ENCODE data around the gene SBK1.

Gene SBK1

GRCh38 chr16:28288114-28288513 is 4.2 kb upstream of the SBK1 start:
- Mint-ChIP-seq H3K4me1 (peaks cover 39% of the 10 kb centered on the region), H3K27ac (ENCODE audit: low read depth) (no peak overlapping the region), H3K4me3 (no peak overlapping the region), H3K36me3 (ENCODE audit: insufficient read depth) (no peaks in the 10 kb centered on the region), H3K9me3 (no peaks in the 10 kb centered on the region), H3K27me3 (no peaks in the 10 kb centered on the region)
- DNase-seq (ENCODE audit: low spot score in 2 of 2) (no peak), ATAC-seq (replicated peaks; ENCODE audit: extremely low read depth, poor library complexity, severe bottlenecking) (no peak)

GRCh38 chr16:28289048-28289447 is 3.3 kb upstream of the SBK1 start:
- DNase-seq (ENCODE audit: low spot score in 2 of 2), result no peak
- H3K4me1 Mint-ChIP-seq, result peaks cover 42% of the 10 kb centered on the region
- H3K27ac Mint-ChIP-seq (ENCODE audit: low read depth), result no peak overlapping the region
- no peak for ATAC-seq (replicated peaks; ENCODE audit: extremely low read depth, poor library complexity, severe bottlenecking)
- no peaks in the 10 kb centered on the region for H3K9me3 Mint-ChIP-seq
- no peaks in the 10 kb centered on the region for H3K27me3 Mint-ChIP-seq
- H3K4me3 Mint-ChIP-seq, result no peak overlapping the region
- H3K36me3 Mint-ChIP-seq (ENCODE audit: insufficient read depth), result no peaks in the 10 kb centered on the region

GRCh38 chr16:28289939-28290858 is 2.1 kb upstream of the SBK1 start:
- H3K4me3 Mint-ChIP-seq, result peak overlapping the region; percentile 80

GRCh38 chr16:28290859-28291254 is 1.5 kb upstream of the SBK1 start:
- Mint-ChIP-seq H3K27me3 (no peaks in the 10 kb centered on the region), H3K4me1 (peaks cover 59% of the 10 kb centered on the region), H3K27ac (ENCODE audit: low read depth) (no peak overlapping the region), H3K9me3 (no peaks in the 10 kb centered on the region), H3K36me3 (ENCODE audit: insufficient read depth) (peaks cover 5% of the 10 kb centered on the region), H3K4me3 (peak overlapping the region; percentile 80)
- no peak for DNase-seq (ENCODE audit: low spot score in 2 of 2)
- no peak for ATAC-seq (replicated peaks; ENCODE audit: extremely low read depth, poor library complexity, severe bottlenecking)

More at GRCh38 chr16:28289939-28290858, 2.1 kb upstream of the SBK1 start:
- no peak for ATAC-seq (replicated peaks; ENCODE audit: extremely low read depth, poor library complexity, severe bottlenecking)
- H3K27ac Mint-ChIP-seq (ENCODE audit: low read depth), result no peak overlapping the region
- H3K4me1 Mint-ChIP-seq, result peaks cover 53% of the 10 kb centered on the region
- DNase-seq (ENCODE audit: low spot score in 2 of 2), result no peak
- no peaks in the 10 kb centered on the region for H3K27me3 Mint-ChIP-seq
- H3K36me3 Mint-ChIP-seq (ENCODE audit: insufficient read depth), result peaks cover 2% of the 10 kb centered on the region
- no peaks in the 10 kb centered on the region for H3K9me3 Mint-ChIP-seq

- no peaks in the 10 kb centered on the region for H3K27me3 Mint-ChIP-seq
- ATAC-seq (replicated peaks; ENCODE audit: extremely low read depth, poor library complexity, severe bottlenecking), result peak; percentile 13
- H3K27ac Mint-ChIP-seq (ENCODE audit: low read depth), result peak overlapping the region; percentile 44
Observed at GRCh38 chr16:28292731-28293600, 641 bp downstream of the SBK1 start.

GRCh38 chr16:28293601-28293960 is 1.3 kb downstream of the SBK1 start:
- DNase-seq (ENCODE audit: low spot score in 2 of 2) (no peak), ATAC-seq (replicated peaks; ENCODE audit: extremely low read depth, poor library complexity, severe bottlenecking) (no peak)
- Mint-ChIP-seq H3K27ac (ENCODE audit: low read depth) (no peak overlapping the region), H3K4me3 (peak overlapping the region; percentile 89), H3K36me3 (ENCODE audit: insufficient read depth) (peaks cover 9% of the 10 kb centered on the region), H3K4me1 (peaks cover 70% of the 10 kb centered on the region), H3K27me3 (no peaks in the 10 kb centered on the region), H3K9me3 (no peaks in the 10 kb centered on the region)

More at GRCh38 chr16:28292731-28293600, 641 bp downstream of the SBK1 start:
- Mint-ChIP-seq H3K36me3 (ENCODE audit: insufficient read depth) (peaks cover 9% of the 10 kb centered on the region), H3K4me1 (peaks cover 70% of the 10 kb centered on the region), H3K4me3 (peak overlapping the region; percentile 89), H3K9me3 (no peaks in the 10 kb centered on the region)
- DNase-seq (ENCODE audit: low spot score in 2 of 2), result no peak

- no peak for DNase-seq (ENCODE audit: low spot score in 2 of 2)
- Mint-ChIP-seq H3K36me3 (ENCODE audit: insufficient read depth) (peaks cover 9% of the 10 kb centered on the region), H3K27me3 (no peaks in the 10 kb centered on the region), H3K4me3 (peak overlapping the region; percentile 89), H3K9me3 (no peaks in the 10 kb centered on the region), H3K27ac (ENCODE audit: low read depth) (no peak overlapping the region), H3K4me1 (peaks cover 64% of the 10 kb centered on the region)
- ATAC-seq (replicated peaks; ENCODE audit: extremely low read depth, poor library complexity, severe bottlenecking), result no peak
Observed at GRCh38 chr16:28294201-28294600, 1.9 kb downstream of the SBK1 start.

GRCh38 chr16:28295276-28295675 is 3.0 kb downstream of the SBK1 start:
- H3K27me3 Mint-ChIP-seq, result no peaks in the 10 kb centered on the region
- DNase-seq (ENCODE audit: low spot score in 2 of 2) (no peak), ATAC-seq (replicated peaks; ENCODE audit: extremely low read depth, poor library complexity, severe bottlenecking) (no peak)
- H3K4me1 Mint-ChIP-seq, result peaks cover 68% of the 10 kb centered on the region
- peak overlapping the region; percentile 51 for H3K27ac Mint-ChIP-seq (ENCODE audit: low read depth)
- peak overlapping the region; percentile 89 for H3K4me3 Mint-ChIP-seq
- peaks cover 9% of the 10 kb centered on the region for H3K36me3 Mint-ChIP-seq (ENCODE audit: insufficient read depth)
- H3K9me3 Mint-ChIP-seq, result no peaks in the 10 kb centered on the region

- ATAC-seq (replicated peaks; ENCODE audit: extremely low read depth, poor library complexity, severe bottlenecking) (no peak), DNase-seq (ENCODE audit: low spot score in 2 of 2) (no peak)
- H3K27me3 Mint-ChIP-seq, result no peaks in the 10 kb centered on the region
- peaks cover 72% of the 10 kb centered on the region for H3K4me1 Mint-ChIP-seq
- peak overlapping the region; percentile 85 for H3K27ac Mint-ChIP-seq (ENCODE audit: low read depth)
- no peaks in the 10 kb centered on the region for H3K9me3 Mint-ChIP-seq
- peak overlapping the region; percentile 75 for H3K4me3 Mint-ChIP-seq
- peaks cover 9% of the 10 kb centered on the region for H3K36me3 Mint-ChIP-seq (ENCODE audit: insufficient read depth)
Observed at GRCh38 chr16:28297308-28297707, 5.0 kb downstream of the SBK1 start.

- H3K4me1 Mint-ChIP-seq, result peaks cover 79% of the 10 kb centered on the region
- ATAC-seq (replicated peaks; ENCODE audit: extremely low read depth, poor library complexity, severe bottlenecking) (no peak), DNase-seq (ENCODE audit: low spot score in 2 of 2) (no peak)
- no peaks in the 10 kb centered on the region for H3K27me3 Mint-ChIP-seq
- H3K4me3 Mint-ChIP-seq, result peak overlapping the region; percentile 75
- H3K27ac Mint-ChIP-seq (ENCODE audit: low read depth), result no peak overlapping the region
- peaks cover 11% of the 10 kb centered on the region for H3K36me3 Mint-ChIP-seq (ENCODE audit: insufficient read depth)
- no peaks in the 10 kb centered on the region for H3K9me3 Mint-ChIP-seq
Observed at GRCh38 chr16:28297784-28298510, 5.6 kb downstream of the SBK1 start.

- H3K27ac Mint-ChIP-seq (ENCODE audit: low read depth), result no peak overlapping the region
- ATAC-seq (replicated peaks; ENCODE audit: extremely low read depth, poor library complexity, severe bottlenecking) (no peak), DNase-seq (ENCODE audit: low spot score in 2 of 2) (no peak)
- no peaks in the 10 kb centered on the region for H3K27me3 Mint-ChIP-seq
- H3K4me1 Mint-ChIP-seq, result peaks cover 82% of the 10 kb centered on the region
- no peaks in the 10 kb centered on the region for H3K9me3 Mint-ChIP-seq
- H3K4me3 Mint-ChIP-seq, result peak overlapping the region; percentile 75
- H3K36me3 Mint-ChIP-seq (ENCODE audit: insufficient read depth), result peaks cover 11% of the 10 kb centered on the region
Observed at GRCh38 chr16:28298511-28298878, 6.2 kb downstream of the SBK1 start.

- H3K4me1 Mint-ChIP-seq, result peaks cover 76% of the 10 kb centered on the region
- no peak overlapping the region for H3K4me3 Mint-ChIP-seq
- DNase-seq (ENCODE audit: low spot score in 2 of 2), result no peak
- no peak for ATAC-seq (replicated peaks; ENCODE audit: extremely low read depth, poor library complexity, severe bottlenecking)
- H3K27ac Mint-ChIP-seq (ENCODE audit: low read depth), result peak overlapping the region; percentile 65
- H3K27me3 Mint-ChIP-seq, result no peaks in the 10 kb centered on the region
- peaks cover 17% of the 10 kb centered on the region for H3K36me3 Mint-ChIP-seq (ENCODE audit: insufficient read depth)
- no peaks in the 10 kb centered on the region for H3K9me3 Mint-ChIP-seq
Observed at GRCh38 chr16:28300327-28300726, 8.0 kb downstream of the SBK1 start.
